HEK293 (cell line): ENCODE data around the gene EMC6.

Source experiments
- BCL11A ChIP-seq: fragments of 450-650 bp; formaldehyde crosslinking; IDR thresholded peaks from 2 replicates; pipeline ENCODE4 v1.5.1; 2016; ENCODE audit warnings: low read depth, missing biosample characterization, missing genetic modification characterization
- SCRT2 ChIP-seq: fragments of 450-650 bp; formaldehyde crosslinking; IDR thresholded peaks from 2 replicates; pipeline ENCODE4 v1.5.1; 2016; ENCODE audit warnings: missing biosample characterization, missing genetic modification characterization
- ZBTB8A ChIP-seq: fragments of 450-650 bp; formaldehyde crosslinking; IDR thresholded peaks from 2 replicates; pipeline ENCODE4 v1.5.1; 2016; ENCODE audit warnings: missing biosample characterization, missing genetic modification characterization
- ZNF132 ChIP-seq: fragments of 450-650 bp; formaldehyde crosslinking; IDR thresholded peaks from 2 replicates; pipeline ENCODE4 v1.5.1; 2017; ENCODE audit warnings: missing biosample characterization, missing genetic modification characterization, borderline replicate concordance
- ZNF223 ChIP-seq: fragments of 450-650 bp; formaldehyde crosslinking; IDR thresholded peaks from 2 replicates; pipeline ENCODE4 v1.5.1; 2016; ENCODE audit warnings: missing biosample characterization, missing genetic modification characterization
- ZNF560 ChIP-seq: fragments of 450-650 bp; formaldehyde crosslinking; IDR thresholded peaks from 2 replicates; pipeline ENCODE4 v1.5.1; 2017; ENCODE audit warnings: missing biosample characterization, missing genetic modification characterization, borderline replicate concordance
- ZNF561 ChIP-seq: fragments of 450-650 bp; IDR thresholded peaks from 2 replicates; pipeline ENCODE4 v1.5.1; 2018; ENCODE audit warnings: missing biosample characterization, missing genetic modification characterization, borderline replicate concordance
- ZNF629 ChIP-seq: fragments of 450-650 bp; formaldehyde crosslinking; IDR thresholded peaks from 2 replicates; pipeline ENCODE4 v1.5.1; 2017; ENCODE audit warnings: missing biosample characterization, missing genetic modification characterization
- ZNF747 ChIP-seq: fragments of 450-650 bp; formaldehyde crosslinking; IDR thresholded peaks from 2 replicates; pipeline ENCODE4 v1.5.1; 2016; ENCODE audit warnings: missing biosample characterization, missing genetic modification characterization
- ZNF837 ChIP-seq: fragments of 450-650 bp; formaldehyde crosslinking; IDR thresholded peaks from 2 replicates; pipeline ENCODE4 v1.5.1; 2016; ENCODE audit warnings: missing biosample characterization, missing genetic modification characterization
- TF ChIP-seq, protein P1 (sequence below): fragments of 450-650 bp; formaldehyde crosslinking; IDR thresholded peaks from 2 replicates; pipeline ENCODE4 v1.5.1; 2016; ENCODE audit warnings: missing biosample characterization, missing genetic modification characterization
- TF ChIP-seq, protein P2 (sequence below): fragments of 450-650 bp; formaldehyde crosslinking; IDR thresholded peaks from 2 replicates; pipeline ENCODE4 v1.5.1; 2016; ENCODE audit warnings: missing biosample characterization, missing genetic modification characterization
- TF ChIP-seq, protein P3 (sequence below): fragments of 450-650 bp; formaldehyde crosslinking; IDR thresholded peaks from 2 replicates; pipeline ENCODE4; 2016; ENCODE audit warnings: missing biosample characterization, missing genetic modification characterization
- TF ChIP-seq, protein P4 (sequence below): fragments of 450-650 bp; formaldehyde crosslinking; IDR thresholded peaks from 2 replicates; pipeline ENCODE4 v1.5.1; 2016; ENCODE audit warnings: missing biosample characterization, missing genetic modification characterization

DNA sequence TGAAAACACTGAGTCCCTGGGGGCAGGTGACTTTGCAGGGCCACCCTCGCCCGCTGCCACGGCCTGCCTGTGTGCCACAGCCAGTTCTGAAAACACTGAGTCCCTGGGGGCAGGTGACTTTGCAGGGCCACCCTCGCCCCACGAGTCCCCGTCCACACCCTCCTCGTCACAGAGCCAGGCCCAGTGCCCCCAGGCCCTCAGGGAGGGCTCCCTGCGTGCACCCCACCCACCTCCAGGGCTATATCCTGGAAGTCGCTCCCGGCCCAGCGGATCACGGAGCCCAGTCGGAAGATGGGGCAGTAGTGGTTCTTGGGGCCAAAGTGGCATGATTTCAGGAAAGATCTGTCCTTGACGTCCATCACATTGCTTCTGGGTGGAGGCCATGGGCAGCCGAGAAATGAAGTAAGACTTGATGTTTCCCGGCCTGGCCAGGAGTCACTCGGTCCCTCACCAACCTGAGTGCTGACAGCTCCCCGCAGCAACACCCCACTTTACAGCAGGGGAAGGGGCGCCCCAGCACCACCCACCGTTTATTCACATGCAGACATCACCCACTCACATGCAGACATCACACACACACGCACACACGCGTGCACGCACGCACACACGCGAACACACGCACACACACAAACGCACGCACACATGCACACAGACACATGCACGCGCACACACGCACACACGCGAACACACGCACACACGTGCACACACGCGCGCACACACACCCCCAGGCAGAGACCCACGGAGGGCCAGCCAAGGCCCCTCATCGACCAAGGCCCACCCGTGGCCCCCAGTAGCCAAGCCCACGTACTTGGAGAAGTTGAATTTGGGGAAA is 20.9 kb downstream of the EMC6 start:
- TF ChIP-seq, protein P1, sequence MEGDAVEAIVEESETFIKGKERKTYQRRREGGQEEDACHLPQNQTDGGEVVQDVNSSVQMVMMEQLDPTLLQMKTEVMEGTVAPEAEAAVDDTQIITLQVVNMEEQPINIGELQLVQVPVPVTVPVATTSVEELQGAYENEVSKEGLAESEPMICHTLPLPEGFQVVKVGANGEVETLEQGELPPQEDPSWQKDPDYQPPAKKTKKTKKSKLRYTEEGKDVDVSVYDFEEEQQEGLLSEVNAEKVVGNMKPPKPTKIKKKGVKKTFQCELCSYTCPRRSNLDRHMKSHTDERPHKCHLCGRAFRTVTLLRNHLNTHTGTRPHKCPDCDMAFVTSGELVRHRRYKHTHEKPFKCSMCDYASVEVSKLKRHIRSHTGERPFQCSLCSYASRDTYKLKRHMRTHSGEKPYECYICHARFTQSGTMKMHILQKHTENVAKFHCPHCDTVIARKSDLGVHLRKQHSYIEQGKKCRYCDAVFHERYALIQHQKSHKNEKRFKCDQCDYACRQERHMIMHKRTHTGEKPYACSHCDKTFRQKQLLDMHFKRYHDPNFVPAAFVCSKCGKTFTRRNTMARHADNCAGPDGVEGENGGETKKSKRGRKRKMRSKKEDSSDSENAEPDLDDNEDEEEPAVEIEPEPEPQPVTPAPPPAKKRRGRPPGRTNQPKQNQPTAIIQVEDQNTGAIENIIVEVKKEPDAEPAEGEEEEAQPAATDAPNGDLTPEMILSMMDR, result no peak
- TF ChIP-seq ZNF223 (tag by site-specific recombination) (no peak), ZNF837 (tag by site-specific recombination) (no peak), ZNF561 (tag by site-specific recombination) (no peak), SCRT2 (no peak), ZNF747 (tag by site-specific recombination) (no peak), ZBTB8A (no peak), ZNF560 (tag by site-specific recombination) (no peak), BCL11A (tag by site-specific recombination) (no peak), ZNF132 (no peak), ZNF629 (tag by site-specific recombination) (no peak)
- TF ChIP-seq, protein P2, sequence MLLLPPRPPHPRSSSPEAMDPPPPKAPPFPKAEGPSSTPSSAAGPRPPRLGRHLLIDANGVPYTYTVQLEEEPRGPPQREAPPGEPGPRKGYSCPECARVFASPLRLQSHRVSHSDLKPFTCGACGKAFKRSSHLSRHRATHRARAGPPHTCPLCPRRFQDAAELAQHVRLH (tag by site-specific recombination), result no peak
- TF ChIP-seq, protein P3, sequence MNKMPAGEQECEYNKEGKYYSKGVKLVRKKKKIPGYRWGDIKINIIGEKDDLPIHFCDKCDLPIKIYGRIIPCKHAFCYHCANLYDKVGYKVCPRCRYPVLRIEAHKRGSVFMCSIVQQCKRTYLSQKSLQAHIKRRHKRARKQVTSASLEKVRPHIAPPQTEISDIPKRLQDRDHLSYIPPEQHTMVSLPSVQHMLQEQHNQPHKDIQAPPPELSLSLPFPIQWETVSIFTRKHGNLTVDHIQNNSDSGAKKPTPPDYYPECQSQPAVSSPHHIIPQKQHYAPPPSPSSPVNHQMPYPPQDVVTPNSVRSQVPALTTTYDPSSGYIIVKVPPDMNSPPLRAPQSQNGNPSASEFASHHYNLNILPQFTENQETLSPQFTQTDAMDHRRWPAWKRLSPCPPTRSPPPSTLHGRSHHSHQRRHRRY (tag by site-specific recombination), result no peak
- TF ChIP-seq, protein P4, sequence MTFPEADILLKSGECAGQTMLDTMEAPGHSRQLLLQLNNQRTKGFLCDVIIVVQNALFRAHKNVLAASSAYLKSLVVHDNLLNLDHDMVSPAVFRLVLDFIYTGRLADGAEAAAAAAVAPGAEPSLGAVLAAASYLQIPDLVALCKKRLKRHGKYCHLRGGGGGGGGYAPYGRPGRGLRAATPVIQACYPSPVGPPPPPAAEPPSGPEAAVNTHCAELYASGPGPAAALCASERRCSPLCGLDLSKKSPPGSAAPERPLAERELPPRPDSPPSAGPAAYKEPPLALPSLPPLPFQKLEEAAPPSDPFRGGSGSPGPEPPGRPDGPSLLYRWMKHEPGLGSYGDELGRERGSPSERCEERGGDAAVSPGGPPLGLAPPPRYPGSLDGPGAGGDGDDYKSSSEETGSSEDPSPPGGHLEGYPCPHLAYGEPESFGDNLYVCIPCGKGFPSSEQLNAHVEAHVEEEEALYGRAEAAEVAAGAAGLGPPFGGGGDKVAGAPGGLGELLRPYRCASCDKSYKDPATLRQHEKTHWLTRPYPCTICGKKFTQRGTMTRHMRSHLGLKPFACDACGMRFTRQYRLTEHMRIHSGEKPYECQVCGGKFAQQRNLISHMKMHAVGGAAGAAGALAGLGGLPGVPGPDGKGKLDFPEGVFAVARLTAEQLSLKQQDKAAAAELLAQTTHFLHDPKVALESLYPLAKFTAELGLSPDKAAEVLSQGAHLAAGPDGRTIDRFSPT, result no peak
